ENCODE data around the gene PDE4B.

DNA sequence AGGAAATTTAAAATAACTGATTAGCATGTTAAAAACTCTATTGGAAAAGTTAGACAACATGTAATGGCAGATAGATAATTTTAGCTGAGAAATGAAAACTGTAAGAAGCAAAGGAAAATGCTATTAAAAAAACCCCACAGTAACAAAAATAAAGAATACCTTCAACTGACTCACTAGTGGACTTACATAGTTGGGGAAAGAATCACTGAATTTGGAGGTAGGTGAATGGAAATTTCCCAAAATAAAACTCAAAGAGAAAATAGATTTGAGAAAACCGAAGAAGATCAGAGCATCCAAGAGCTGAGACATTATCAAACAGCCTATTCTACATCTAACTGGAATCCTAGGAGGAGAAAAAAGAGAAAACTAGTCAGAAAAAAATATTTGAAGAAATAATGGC is 34.7 kb downstream of the PDE4B start:
- TF ChIP-seq, protein P1, sequence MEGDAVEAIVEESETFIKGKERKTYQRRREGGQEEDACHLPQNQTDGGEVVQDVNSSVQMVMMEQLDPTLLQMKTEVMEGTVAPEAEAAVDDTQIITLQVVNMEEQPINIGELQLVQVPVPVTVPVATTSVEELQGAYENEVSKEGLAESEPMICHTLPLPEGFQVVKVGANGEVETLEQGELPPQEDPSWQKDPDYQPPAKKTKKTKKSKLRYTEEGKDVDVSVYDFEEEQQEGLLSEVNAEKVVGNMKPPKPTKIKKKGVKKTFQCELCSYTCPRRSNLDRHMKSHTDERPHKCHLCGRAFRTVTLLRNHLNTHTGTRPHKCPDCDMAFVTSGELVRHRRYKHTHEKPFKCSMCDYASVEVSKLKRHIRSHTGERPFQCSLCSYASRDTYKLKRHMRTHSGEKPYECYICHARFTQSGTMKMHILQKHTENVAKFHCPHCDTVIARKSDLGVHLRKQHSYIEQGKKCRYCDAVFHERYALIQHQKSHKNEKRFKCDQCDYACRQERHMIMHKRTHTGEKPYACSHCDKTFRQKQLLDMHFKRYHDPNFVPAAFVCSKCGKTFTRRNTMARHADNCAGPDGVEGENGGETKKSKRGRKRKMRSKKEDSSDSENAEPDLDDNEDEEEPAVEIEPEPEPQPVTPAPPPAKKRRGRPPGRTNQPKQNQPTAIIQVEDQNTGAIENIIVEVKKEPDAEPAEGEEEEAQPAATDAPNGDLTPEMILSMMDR (conservative IDR thresholded peaks at IDR 0.05; ENCODE audit: low read length): no peak
- no peak for TF ChIP-seq EZH2phosphoT487 (IDR thresholded peaks at IDR 0.05; ENCODE audit: borderline replicate concordance)

Measured in Loucy (cell line).